Stimulated activated CD4-positive, alpha-beta T cell treated with anti-CD3 and anti-CD28 coated beads, Interleukin-15, amount 100 ng/mL, for 1 hour (primary cell): ENCODE data around the gene FRRS1.
"Not testable (repeated sequence)": the region's sequence is repeated elsewhere in the genome, so short reads cannot be mapped to it uniquely, and the experiment has no call there.

Experiments
- DNase-seq, 2 donors: peaks; one replicate each; pipeline ENCODE4 v3.0.0-alpha.2; 2020; ENCODE audit warnings: low read depth in 1 of 2, low spot score in 1 of 2

Gene FRRS1

DNA sequence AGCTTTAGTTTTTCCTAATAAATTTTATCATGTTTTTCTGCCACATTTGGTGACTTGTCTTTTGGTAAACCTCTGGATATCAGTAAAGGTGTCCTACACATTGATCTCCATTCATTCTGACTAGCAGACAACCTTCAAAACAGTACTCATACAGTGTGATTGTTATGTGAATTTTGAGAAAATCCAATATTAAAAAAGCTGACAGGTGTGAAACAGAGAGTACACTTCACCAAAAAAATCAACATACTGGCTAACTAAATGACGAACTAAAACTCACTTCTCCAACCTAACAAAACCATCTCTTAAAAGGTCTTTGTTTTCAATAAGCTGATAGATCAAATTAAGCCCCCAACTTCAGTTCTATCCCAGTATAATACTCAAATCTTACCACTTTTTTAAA lies 1.5 kb downstream of the FRRS1 start:
- DNase-seq: no peak

- no peak for DNase-seq
Measured at GRCh38 chr1:99764439-99764838, 2.0 kb downstream of the FRRS1 start.

DNA sequence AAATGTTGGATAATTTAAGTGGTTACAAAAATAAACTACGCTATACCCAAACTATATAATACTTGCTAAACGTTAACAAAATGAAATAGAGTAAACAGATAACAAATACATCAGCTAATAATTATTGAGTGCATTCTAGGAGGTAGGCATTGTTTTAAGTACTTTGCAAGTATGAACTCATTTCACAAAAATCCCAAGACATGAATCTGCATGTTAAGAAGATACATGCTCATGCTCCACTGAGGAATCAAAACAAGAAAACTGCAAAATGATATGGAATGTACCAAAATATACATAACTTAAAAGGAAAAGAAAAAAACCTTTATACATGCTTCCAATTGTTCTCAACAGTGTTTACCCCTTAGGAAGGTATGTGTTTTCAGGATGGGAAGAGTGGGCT lies 2.5 kb downstream of the FRRS1 start:
- DNase-seq: no peak

DNA sequence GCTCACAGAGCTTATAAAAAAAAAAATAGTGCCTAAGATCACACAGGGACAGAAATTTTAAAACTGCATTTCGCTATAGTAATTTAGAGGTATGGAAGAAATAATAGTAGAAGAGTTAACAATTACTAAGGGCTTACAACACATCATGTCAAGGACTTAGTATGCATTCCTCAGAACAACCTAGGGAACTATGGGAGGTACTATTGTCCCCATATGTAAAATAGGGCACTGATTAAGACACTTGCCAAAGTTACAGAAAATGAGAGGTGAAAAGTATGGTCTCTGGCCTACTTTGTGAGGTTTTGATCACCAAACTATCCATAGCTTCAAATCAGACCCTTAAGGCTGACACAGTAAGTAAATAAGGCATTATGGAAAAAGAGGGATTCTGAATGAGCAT lies 4.7 kb downstream of the FRRS1 start:
- no peak for DNase-seq

- DNase-seq: no peak
Measured at GRCh38 chr1:99759518-99760160, 6.8 kb downstream of the FRRS1 start.

DNA sequence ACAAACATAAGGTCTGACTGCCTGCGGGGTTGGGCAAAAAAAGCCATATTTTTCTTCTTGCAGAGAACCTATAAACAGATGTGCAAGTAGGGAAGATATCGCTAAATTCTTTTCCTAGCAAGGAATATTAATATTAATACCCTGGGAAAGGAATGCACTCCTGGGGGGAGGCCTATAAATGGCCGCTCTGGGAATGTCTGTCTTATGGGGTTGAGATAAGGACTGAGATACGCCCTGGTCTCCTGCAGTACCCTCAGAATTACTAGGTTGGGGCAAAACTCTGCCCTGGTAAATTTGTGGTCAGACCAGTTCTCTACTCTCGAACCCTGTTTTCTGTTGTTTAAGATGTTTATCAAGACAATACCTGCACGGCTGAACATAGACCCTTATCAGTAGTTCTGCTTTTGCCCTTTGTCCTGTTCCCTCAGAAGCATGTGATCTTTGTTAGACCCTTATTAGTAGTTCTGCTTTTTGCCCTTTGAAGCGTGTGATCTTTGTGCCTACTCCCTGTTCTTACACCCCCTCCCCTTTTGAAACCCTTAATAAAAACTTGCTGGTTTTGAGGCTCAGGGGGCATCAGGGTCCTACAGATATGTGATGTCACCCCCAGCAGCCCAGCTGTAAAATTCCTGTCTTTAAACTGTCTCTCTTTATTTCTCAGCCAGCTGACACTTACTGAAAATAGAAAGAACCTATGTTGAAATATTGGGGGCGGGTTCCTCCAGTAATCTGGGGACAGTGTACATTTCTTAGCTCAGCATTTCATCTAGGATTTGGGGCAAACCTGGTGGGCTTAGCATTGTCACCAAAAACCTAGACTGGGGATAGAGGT lies 7.5 kb downstream of the FRRS1 start:
- not testable (repeated sequence) for DNase-seq

DNA sequence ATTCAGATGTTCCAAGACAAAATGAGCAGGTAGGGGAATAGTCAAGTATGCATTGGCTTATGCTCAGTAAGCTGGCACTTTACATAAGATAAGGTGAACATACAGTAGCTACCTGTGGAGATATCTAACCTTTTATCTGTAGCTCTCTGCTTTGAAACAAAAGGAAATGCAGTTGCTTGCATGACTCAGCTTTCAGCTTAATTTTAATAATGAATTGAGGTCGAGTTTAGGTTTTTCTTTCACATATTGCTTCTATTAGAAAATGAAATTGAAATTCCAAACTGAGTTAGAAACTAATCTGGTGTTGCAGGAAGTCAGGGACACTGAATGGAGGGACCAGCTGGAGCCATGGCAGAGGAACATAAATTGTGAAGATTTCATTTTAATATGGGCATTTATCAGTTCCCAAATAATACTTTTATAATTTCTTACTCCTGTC lies 8.3 kb downstream of the FRRS1 start:
- DNase-seq: no peak

DNA sequence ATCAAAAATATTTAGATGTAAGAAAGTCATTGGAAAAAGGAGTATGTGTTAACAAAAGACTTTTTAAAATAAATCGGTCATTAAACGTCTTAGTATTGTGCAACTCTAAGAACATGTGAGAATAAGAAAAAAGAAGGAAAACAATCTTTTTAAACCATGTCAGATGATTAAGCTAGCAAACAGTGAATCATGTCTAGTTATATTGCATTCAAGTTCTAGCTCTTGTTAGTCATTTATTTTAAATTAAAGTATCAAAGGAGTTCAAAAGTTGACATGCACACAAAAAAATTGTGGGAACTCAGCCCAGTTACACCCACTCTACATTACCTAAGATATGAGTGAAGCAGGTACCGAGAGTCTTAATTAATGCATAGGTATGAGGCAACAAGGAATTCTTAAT lies 9.8 kb downstream of the FRRS1 start:
- DNase-seq: no peak

- no peak for DNase-seq
Measured at GRCh38 chr1:99755664-99756063, 10.8 kb downstream of the FRRS1 start.

DNA sequence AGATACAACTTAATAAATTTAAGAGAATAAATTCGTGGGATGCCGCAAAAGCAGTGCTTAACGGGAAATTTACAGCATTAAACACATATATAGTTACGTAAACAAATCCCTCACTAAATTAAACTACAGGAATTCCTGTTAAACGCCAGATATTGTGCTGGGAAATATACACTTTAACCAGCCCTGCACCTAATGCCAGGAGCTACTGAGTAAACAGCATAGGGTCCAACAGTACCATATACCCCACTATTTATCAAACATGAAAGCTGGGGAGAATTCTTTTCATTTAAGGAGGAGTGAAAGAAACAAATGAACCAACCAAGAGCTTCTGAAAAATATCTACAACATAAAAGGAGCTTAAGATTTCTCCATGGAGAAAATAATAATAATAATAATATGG lies 11.7 kb downstream of the FRRS1 start:
- DNase-seq: no peak

- no peak for DNase-seq
Measured at GRCh38 chr1:99754055-99754626, 12.3 kb downstream of the FRRS1 start.

DNA sequence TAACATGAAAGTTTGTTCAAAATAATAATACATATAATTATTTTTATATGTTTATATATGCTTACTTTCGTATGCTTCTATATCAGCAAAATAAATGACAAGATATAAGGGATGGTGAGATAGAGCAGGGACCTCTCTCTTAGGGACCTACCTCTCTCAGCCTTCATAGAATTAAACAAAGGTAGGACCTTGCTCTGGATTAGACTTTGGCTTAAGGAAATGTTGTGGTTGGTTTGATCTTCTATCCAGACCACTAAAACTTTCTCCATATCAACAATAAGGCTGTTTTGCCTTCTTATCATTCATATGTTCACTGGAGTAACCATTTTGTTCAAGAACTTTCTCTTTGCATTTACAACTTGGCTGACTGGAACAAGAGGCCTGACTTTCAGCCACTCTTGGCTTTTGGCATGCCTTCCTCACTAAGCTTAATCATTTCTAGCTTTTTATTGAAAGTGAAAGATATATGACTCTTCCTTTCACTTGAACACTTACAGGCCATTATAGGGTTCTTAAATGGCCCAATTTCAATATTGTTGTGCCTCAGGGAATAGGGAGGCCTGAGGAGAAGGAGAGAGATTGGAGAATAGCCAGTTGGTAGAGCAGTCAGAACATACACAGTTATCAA lies 14.4 kb downstream of the FRRS1 start:
- DNase-seq: no peak

DNA sequence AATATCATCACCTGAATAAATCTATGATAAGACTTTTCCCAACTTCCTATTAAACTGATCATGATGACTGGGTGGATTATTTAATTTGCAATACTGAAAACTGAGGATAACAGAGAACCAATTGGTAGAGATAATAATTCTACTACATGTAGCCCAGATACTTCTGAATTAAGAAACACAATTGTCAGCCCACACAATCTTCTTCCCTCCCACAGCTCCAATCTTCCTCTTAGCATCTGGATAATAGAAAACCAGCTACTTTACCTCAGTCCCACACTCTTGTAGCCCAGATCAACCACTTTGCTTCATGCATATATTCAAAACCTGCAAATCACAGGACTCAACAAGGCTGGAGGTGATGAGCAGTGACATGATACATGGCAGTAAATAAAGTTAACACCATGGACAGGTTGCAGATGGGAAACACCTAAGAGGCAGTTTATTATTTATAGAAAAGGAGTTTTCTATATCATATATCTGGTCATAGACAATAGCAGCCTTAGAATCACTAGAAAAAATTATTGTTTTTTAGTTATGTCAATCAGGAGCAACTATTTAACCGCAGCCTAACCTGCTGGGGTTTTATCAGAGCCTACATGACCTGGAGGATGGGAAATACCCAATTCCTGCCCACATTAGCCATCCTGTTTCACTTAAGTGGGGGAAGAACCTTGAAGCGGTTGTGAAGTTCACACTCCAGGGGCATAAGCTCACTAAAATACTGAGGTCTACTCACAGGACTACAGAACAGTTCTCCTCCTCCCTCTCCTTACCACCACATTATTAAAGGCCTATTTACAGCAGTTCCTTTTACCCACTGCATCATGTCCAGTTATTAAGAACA lies 16.7 kb downstream of the FRRS1 start:
- no peak for DNase-seq

DNA sequence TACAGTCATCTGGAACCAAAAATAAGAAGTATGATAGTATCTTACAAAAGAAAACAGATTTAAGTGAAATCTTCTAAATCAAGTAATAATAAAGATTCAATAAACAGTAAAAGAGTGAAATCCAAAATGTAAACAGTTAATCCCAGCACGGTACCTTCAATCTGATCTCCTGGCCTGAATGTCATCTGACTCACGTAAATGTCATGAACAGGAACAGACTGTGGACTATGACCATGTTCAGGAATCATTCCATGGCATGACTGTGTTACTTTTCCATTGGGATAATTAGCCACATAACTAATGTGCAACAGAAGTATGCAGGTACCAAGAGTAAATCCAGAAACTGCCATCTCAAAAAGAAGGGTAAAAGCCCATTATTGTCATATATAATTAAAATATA lies 18.0 kb downstream of the FRRS1 start:
- no peak for DNase-seq

GRCh38 chr1:99745684-99746083 lies 20.8 kb downstream of the FRRS1 start:
- DNase-seq: no peak

DNA sequence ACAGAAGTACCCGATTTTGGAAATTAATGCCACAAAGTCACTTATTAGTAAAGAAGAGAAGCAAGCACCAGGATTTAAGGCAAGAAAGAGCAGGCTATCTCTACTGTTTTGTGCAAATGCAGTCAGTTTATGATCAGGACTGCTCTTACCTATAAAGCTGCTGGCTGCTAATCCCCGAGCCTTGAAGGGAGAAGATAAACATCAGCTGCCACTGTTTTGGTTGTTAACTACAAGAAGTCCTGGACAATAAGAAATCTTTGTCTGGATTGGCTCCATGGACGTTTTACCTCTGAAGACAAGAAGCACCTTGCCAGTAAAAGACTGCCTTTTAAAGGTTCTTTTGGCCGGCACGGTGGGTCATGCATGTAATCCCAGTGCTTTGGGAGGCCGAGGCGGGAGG lies 21.4 kb downstream of the FRRS1 start:
- no peak for DNase-seq

DNA sequence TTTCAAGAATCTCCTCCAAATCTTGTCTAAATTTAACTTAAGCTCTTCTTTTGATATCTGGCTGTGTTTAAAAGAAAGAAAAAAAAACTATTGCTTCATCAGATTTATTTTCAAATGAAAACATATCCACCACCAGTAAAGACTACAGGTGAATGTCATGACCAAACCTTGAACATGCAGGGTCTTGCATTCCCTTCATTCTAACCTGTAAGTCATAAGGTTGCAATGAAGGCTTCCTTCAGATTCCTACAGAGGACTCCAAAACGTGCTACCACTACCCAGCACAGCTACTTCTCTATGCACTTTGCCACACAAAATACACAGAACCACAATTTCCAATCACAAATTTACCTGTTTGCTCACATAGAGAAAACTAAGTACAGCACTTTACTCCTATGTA lies 26.3 kb downstream of the FRRS1 start:
- no peak for DNase-seq

GRCh38 chr1:99738858-99739465 lies 27.5 kb downstream of the FRRS1 start:
- DNase-seq: no peak

- DNase-seq: no peak
Measured at GRCh38 chr1:99737016-99737415, 29.4 kb downstream of the FRRS1 start.

DNA sequence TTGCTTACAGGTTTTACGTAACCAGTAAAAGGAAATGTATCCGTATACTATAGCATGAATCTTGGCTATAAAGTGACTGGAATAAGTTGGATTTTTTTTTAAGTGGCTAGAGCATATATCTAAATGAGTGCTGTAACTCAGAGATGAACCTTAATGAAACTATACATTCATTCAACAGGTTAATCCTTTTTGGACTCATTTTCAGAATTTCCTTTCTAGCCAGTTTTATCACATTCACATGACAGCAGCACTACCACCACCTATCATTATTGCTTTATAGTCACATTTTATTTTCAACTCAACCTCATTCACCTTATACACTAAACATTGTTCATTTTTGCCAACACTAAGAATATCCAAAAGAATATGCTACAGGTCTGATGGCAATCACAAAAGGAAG lies 30.6 kb downstream of the FRRS1 start:
- DNase-seq: no peak

- no peak for DNase-seq
Measured at GRCh38 chr1:99731384-99731783, 35.1 kb downstream of the FRRS1 start.
